Liver (tissue), 3 donors: ENCODE results near the gene TRMT11.

Experiments
- ATF3 ChIP-seq: IDR thresholded peaks from 2 replicates; pipeline ENCODE4 v1.6.1; 2016; ENCODE audit warnings: antibody characterized with exemption
- CTCF ChIP-seq: fragments of 150-350 bp; IDR thresholded peaks from 2 replicates; pipeline ENCODE4 v1.5.1; 2017; ENCODE audit warnings: improper control_type of control experiment, low read depth, low read length; ENCODE audit not compliant: missing input control
- FOXA1 ChIP-seq: IDR thresholded peaks from 2 replicates; pipeline ENCODE4 v1.6.1; 2016; ENCODE audit warnings: antibody characterized with exemption
- GABPA ChIP-seq, 2 donors: IDR thresholded peaks in 1 of 2; conservative IDR thresholded peaks in 1 of 2; 2 replicates each; pipeline ENCODE4 v1.6.1; 2016; ENCODE audit warnings: antibody characterized with exemption in 2 of 2, mild to moderate bottlenecking in 1 of 2, moderate library complexity in 1 of 2
- JUND ChIP-seq, 2 donors: IDR thresholded peaks; 2 replicates each; pipeline ENCODE4 v1.6.1; 2016; ENCODE audit warnings: antibody characterized with exemption in 2 of 2
- MAX ChIP-seq: IDR thresholded peaks from 2 replicates; pipeline ENCODE4 v1.6.1; 2016; ENCODE audit warnings: antibody characterized with exemption
- RAD21 ChIP-seq, 2 donors: IDR thresholded peaks; 2 replicates each; pipeline ENCODE4 v1.6.1; 2016; ENCODE audit warnings: antibody characterized with exemption in 2 of 2, mild to moderate bottlenecking in 2 of 2
- REST ChIP-seq: IDR thresholded peaks from 2 replicates; pipeline ENCODE4 v1.6.1; 2016; ENCODE audit warnings: antibody characterized with exemption, mild to moderate bottlenecking
- RXRA ChIP-seq, 2 donors: IDR thresholded peaks; 2 replicates each; pipeline ENCODE4 v1.6.1; 2017 to 2018; ENCODE audit warnings: antibody characterized with exemption in 2 of 2, mild to moderate bottlenecking in 1 of 2
- SP1 ChIP-seq: IDR thresholded peaks from 2 replicates; pipeline ENCODE4 v1.6.1; 2018; ENCODE audit warnings: antibody characterized with exemption, mild to moderate bottlenecking
- TAF1 ChIP-seq: conservative IDR thresholded peaks from 2 replicates; pipeline ENCODE4 v1.6.1; 2016; ENCODE audit warnings: antibody characterized with exemption, mild to moderate bottlenecking
- YY1 ChIP-seq: IDR thresholded peaks from 2 replicates; pipeline ENCODE4 v1.6.1; 2016; ENCODE audit warnings: antibody characterized with exemption, mild to moderate bottlenecking
- ZBTB33 ChIP-seq: IDR thresholded peaks from 2 replicates; pipeline ENCODE4 v1.6.1; 2016; ENCODE audit warnings: antibody characterized with exemption
- donor health status: healthy.
- donor health status: healthy.

GRCh38 chr6:125988280-125988679, 1.9 kb downstream of the TRMT11 start:
- no peak for TF ChIP-seq RAD21 (IDR thresholded peaks at IDR 0.05)
- no peak for TF ChIP-seq CTCF
- TF ChIP-seq ZBTB33, result no peak
- no peak for TF ChIP-seq REST
- TF ChIP-seq TAF1, result no peak
- no peak for TF ChIP-seq RXRA (IDR thresholded peaks at IDR 0.05)
- TF ChIP-seq GABPA (IDR thresholded peaks at IDR 0.05 in 1 of 2, conservative IDR thresholded peaks at IDR 0.05 in 1 of 2), result no peak
- no peak for TF ChIP-seq ATF3
- TF ChIP-seq YY1, result no peak
- no peak for TF ChIP-seq FOXA1
- TF ChIP-seq SP1, result no peak
- no peak for TF ChIP-seq JUND (IDR thresholded peaks at IDR 0.05)
- TF ChIP-seq MAX, result no peak
